LoVo (cell line): ENCODE data around the gene TNNI3.

Source experiments
- DNase-seq: peaks from one replicate; pipeline ENCODE4 v3.0.0-alpha.2; 2016; ENCODE audit warnings: low spot score

The TNNI3 gene

GRCh38 chr19:55146705-55147273 is 10.7 kb downstream of the TNNI3 start:
- DNase-seq, result peak; percentile 58

- peak; percentile 47 for DNase-seq
These were observed 11.3 kb downstream of the TNNI3 start for GRCh38 chr19:55146078-55146704.

GRCh38 chr19:55145232-55145631 is 12.3 kb downstream of the TNNI3 start:
- no peak for DNase-seq

DNA sequence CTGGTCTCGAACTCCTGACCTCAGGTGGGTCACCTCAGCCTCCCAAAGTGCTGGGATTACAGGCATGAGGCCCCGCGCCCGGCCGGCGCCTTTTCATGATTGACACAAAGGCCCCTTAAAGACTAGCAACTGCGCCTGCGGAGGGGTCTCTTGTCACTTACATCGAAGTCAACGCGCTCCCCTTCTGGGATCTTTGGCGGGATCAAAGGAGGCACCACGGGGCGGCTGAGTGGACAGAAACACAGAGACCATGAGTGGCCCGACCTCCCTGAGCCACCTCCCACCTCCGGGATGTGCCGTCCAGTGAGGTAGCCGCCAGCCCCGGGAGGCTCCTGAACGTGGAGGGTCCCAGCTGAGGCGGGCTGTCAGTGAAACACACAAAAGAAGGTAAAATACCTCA is 15.8 kb downstream of the TNNI3 start:
- no peak for DNase-seq

DNA sequence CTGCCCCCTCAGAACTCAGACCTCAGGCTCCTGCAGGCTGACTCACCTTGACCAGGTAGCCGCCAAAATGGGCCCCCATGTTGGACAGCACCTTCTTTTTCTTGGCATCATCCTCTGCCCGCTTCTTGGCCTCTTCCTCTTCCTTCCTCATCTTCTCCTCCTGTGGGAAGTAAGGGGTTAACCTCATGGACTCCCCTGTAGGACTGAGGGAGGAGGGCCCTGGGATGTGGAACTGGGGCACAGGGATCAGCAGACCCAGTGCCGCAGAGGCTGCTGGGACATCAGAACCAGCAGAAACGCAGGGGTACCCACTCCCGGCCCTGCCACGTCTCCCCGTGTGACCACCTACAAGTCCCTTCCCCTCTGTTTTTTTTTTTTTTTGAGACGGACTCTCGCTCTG is 19.6 kb downstream of the TNNI3 start:
- no peak for DNase-seq

- no peak for DNase-seq
These were observed 21.0 kb downstream of the TNNI3 start for GRCh38 chr19:55136399-55137102.

DNA sequence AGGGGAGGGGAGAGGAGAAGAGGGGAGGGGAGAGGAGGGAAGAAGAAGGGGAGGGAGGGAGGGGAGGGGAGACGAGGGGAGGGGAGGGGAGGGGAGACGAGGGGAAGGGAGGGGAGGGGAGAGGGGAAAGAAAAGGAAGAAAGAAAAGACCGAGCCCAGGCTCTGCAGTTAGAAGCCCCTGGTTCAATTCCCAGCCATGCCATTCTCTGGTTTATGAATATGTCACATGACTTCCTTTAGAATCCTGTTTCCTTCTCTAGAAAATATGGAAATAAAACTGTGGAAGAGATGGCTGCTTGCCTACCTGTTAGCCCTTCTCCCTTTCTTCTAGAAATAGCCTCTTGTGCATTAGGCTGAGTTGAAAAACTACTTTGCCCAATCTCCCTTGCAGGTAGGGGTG is 22.8 kb downstream of the TNNI3 start:
- DNase-seq, result no peak

GRCh38 chr19:55133639-55134444 is 23.7 kb downstream of the TNNI3 start:
- DNase-seq, result no peak

GRCh38 chr19:55132453-55133129 is 24.9 kb downstream of the TNNI3 start:
- DNase-seq, result no peak

GRCh38 chr19:55131421-55131820 is 26.1 kb downstream of the TNNI3 start:
- no peak for DNase-seq

DNA sequence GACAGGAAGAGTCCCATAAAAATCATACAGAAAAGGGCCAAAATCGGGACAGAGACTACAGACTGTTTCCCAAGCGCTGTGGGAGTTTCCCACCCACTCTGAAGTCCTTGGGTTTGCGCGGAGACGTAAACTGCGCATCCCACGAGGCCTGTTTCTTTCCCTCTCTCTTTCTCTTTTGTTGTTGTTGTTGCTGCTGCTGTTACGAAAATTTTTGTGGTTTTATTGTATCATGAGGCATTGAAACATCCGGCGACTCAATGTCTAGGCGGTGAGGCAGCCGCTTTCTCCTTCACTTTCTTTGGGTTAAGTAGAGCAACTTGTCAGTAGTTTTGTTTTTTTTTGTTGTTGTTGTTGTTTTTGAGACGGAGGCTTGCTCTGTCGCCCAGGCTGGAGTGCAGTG is 38.5 kb downstream of the TNNI3 start:
- no peak for DNase-seq

GRCh38 chr19:55118401-55118991 is 39.0 kb downstream of the TNNI3 start:
- DNase-seq, result no peak

- DNase-seq, result peak; percentile 99
These were observed 39.7 kb downstream of the TNNI3 start for GRCh38 chr19:55117663-55118391.

DNA sequence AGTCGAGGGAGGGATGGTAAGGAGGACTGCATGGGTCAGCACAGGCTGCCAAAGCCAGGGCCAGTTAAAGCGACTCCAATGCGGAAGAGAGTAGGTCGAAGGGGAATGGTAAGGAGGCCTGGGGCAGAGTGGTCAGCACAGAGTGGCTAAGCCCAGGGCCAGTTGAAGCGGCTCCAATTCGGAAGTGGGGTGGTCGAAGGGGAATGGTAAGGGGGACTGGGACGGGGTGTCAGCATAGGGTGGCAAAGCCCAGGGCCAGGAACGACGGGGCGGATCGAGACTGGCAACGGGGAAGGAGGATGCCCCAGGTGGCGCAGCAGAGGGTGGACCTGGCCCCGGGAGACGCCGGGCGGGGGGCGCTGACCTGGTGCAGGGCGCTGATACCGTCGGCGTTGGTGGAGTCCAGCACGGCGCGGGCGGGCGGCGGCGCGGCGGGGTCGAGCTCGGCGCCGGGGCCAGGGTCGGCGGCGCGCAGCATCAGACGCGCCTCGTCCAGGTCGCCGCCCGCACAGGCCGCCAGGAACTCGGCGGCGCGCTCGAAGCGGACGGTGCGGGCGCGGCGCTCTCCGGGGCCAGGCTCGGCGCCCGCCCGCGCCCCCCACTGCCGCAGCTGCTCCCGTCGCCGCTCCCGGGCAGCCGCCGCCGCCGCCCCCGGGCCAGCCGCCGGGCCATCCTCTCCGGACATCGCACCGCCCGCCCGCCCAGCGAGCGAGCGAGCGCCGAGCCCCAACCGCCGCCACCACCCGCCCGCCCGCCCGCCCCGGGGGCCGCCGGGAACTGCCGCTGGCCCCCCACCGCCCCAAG is 40.5 kb downstream of the TNNI3 start, which contains the start of gene PPP1R12C:
Gene PPP1R12C, minus strand, starts transcription at position 779 of the 804 bp plus-strand sequence. Its CDS starts 94 bp downstream, at position 685.
- DNase-seq, result no peak

GRCh38 chr19:55116232-55116858 is 41.2 kb downstream of the TNNI3 start:
- peak; percentile 18 for DNase-seq

DNA sequence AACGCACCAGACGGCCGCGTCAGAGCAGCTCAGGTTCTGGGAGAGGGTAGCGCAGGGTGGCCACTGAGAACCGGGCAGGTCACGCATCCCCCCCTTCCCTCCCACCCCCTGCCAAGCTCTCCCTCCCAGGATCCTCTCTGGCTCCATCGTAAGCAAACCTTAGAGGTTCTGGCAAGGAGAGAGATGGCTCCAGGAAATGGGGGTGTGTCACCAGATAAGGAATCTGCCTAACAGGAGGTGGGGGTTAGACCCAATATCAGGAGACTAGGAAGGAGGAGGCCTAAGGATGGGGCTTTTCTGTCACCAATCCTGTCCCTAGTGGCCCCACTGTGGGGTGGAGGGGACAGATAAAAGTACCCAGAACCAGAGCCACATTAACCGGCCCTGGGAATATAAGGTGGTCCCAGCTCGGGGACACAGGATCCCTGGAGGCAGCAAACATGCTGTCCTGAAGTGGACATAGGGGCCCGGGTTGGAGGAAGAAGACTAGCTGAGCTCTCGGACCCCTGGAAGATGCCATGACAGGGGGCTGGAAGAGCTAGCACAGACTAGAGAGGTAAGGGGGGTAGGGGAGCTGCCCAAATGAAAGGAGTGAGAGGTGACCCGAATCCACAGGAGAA is 42.0 kb downstream of the TNNI3 start:
- DNase-seq, result no peak

DNA sequence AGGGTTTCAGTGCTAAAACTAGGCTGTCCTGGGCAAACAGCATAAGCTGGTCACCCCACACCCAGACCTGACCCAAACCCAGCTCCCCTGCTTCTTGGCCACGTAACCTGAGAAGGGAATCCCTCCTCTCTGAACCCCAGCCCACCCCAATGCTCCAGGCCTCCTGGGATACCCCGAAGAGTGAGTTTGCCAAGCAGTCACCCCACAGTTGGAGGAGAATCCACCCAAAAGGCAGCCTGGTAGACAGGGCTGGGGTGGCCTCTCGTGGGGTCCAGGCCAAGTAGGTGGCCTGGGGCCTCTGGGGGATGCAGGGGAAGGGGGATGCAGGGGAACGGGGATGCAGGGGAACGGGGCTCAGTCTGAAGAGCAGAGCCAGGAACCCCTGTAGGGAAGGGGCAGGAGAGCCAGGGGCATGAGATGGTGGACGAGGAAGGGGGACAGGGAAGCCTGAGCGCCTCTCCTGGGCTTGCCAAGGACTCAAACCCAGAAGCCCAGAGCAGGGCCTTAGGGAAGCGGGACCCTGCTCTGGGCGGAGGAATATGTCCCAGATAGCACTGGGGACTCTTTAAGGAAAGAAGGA is 42.9 kb downstream of the TNNI3 start:
- DNase-seq, result no peak

DNA sequence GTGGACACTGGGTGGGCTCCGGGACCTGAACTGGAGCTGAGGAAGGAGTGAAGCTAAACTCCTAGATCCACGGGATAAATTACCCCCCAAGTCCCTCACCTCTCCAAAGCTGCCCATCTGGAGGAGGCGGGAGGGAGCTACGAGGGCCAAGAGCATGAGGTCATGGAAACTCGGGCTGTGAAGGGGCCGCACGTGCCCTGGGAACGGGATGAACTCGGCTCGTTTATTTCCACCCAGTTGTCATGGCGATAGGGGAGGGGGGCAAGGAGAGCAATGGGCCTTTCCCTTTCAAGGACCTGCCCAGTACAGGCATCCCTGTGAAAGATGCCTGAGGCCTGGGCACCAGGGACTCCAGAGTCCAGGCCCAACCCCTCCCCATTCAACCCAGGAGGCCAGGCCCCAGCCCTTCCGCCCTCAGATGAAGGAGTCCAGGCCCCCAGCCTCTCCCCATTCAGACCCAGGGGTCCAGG is 43.9 kb downstream of the TNNI3 start:
- DNase-seq, result no peak
